ENCODE measurements around the gene TMEM69.

TMEM69 gene

DNA sequence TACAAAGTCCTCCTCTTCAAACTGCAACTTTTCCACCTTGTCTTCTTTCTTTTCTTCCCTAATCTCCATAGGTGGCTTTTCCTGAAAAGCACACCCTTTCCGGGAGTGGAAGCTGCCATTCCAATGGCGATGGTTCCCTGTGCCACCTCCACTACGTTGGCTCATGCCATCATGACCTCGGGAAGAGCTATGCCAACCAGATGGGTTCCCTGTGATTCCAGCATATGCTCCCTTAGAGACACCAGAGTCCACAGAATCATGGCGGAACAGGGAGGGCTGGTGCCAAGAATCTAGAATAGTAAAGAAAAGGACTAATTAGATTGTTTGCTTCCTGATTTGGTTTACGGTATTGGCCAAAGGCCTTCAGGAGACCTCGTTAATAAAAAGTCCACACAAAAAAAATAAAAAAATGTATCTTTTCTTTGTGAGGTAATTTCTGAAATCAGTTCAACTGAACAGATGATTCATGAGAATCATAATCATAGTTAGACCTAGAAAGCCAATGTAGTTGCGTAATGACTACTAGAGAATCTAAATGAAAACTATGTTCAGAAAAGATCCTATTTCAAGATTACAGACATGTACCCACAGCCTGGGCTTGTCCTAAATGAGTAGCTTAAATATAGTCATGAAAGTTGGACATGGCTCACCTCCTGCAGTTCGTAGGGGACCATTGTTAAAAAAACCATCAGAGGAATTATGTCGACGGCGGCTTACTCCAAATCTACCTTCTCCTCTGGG lies 33.3 kb upstream of the TMEM69 start:
- H3K27ac ChIP-seq: no peak overlapping the region
- TF ChIP-seq CTCF (conservative IDR thresholded peaks at IDR 0.05) (no peak), ZFX (IDR thresholded peaks at IDR 0.05) (no peak)

DNA sequence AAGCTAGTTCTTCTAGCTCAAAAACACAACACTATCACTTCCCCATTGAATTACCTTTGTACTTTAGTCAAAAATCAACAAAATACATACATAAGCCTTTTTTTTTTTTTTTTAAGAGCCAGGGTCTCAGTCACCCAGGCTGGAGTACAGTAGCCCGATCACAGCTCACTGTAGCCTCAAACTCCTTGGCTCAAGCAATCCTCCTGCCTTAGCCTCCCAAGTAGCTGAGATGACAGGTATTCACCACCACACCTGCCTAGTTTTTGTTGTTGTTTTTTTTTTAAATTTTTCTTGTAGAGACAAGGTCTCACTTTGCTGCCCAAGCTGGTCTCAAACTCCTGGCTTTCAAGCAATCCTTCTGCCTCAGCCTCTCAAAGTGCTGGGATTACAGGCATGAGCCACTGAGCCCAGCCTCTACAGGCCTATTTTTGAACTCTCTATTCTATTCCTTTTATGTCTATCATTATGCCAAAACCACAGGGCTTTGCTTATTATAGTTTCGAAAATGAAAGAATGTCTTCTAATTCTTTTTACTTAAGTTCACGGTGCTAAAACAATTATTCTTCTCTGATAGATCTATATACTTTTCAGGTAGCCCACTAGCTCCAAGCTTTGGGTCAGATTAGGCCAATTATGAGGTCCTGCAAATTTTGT lies 31.3 kb upstream of the TMEM69 start:
- TF ChIP-seq CTCF (conservative IDR thresholded peaks at IDR 0.05) (no peak), ZFX (IDR thresholded peaks at IDR 0.05) (no peak)
- H3K27ac ChIP-seq: no peak overlapping the region

- H3K27ac ChIP-seq: no peak overlapping the region
- TF ChIP-seq ZFX (IDR thresholded peaks at IDR 0.05): no peak
- TF ChIP-seq CTCF (conservative IDR thresholded peaks at IDR 0.05): no peak
Observed at GRCh38 chr1:45658171-45658570, 29.8 kb upstream of the TMEM69 start.

GRCh38 chr1:45659222-45659621 lies 28.8 kb upstream of the TMEM69 start:
- no peak overlapping the region for H3K27ac ChIP-seq
- TF ChIP-seq ZFX (IDR thresholded peaks at IDR 0.05) (no peak), CTCF (conservative IDR thresholded peaks at IDR 0.05) (no peak)

DNA sequence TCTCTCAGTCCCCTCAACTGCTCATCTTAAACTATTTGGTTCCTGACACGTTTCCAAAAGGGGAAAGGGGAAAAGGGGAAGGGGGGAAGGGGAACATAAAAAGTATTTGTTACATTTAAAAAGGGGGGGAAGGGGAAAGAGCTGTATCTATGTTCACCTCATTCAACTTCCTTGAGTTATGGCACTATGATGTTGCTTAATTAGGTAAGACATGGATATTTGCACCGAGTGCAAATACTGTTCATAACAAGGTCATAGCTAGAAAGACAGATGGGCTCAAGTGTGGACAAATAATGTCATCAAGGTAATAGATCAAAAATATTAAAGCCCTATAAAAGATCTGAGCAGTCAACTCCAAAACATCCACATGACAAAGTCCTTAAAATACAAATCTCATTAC lies 27.6 kb upstream of the TMEM69 start:
- no peak for TF ChIP-seq CTCF (conservative IDR thresholded peaks at IDR 0.05)
- no peak overlapping the region for H3K27ac ChIP-seq

GRCh38 chr1:45666836-45667235 lies 21.1 kb upstream of the TMEM69 start:
- no peak overlapping the region for H3K27ac ChIP-seq
- no peak for TF ChIP-seq ZFX (IDR thresholded peaks at IDR 0.05)
- TF ChIP-seq CTCF (conservative IDR thresholded peaks at IDR 0.05): no peak

GRCh38 chr1:45667321-45668111 lies 20.5 kb upstream of the TMEM69 start:
- no peak overlapping the region for H3K27ac ChIP-seq
- TF ChIP-seq ZFX (IDR thresholded peaks at IDR 0.05) (no peak), CTCF (conservative IDR thresholded peaks at IDR 0.05) (no peak)

Data from C4-2B (cell line).